T-cell (primary cell): ENCODE results near the gene LHB. TPM values are rescaled to one million over a fixed set of nuclear protein-coding genes. Genes with fewer than 3 reads are reported as not detected.
"Not testable (repeated sequence)": the region's sequence is repeated elsewhere in the genome, so short reads cannot be mapped to it uniquely, and the experiment has no call there.

Source experiments
- ATAC-seq, 4 experiments: fragments of 200-7000 bp in 3 of 4; fragments of 150-1000 bp in 1 of 4; cut with Tn5 transposase; replicated peaks in 1 of 4; 1 replicate in 3 of 4; 2 replicates in 1 of 4; pipeline ENCODE4 v1.10.0; 2021; ENCODE audit warnings: moderate library complexity in 3 of 4, mild to moderate bottlenecking in 2 of 4, moderate number of reproducible peaks in 1 of 4
- CTCF ChIA-PET, 2 donors: fragments of 300-600 bp; sonication (Branson Sonifier 250); formaldehyde crosslinking; loops; one replicate each; lab custom pipeline; 2022; ENCODE audit warnings: antibody characterized with exemption in 2 of 2; lab: Charles Lee
- POLR2A ChIA-PET, 2 donors: fragments of 300-600 bp; sonication (Branson Sonifier 250); formaldehyde crosslinking; loops; one replicate each; lab custom pipeline; 2022; ENCODE audit warnings: antibody characterized with exemption in 2 of 2; lab: Charles Lee
- DNase-seq, 35 experiments: peaks; one replicate each; pipeline versions ENCODE4 v3.0.0 to v3.0.0-alpha.2; 2013 to 2023
- H3K27ac ChIP-seq: one replicate; pipeline ENCODE4 v1.5.1; 2013; ENCODE audit warnings: low read length
- H3K27me3 ChIP-seq, 2 experiments: replicated peaks in 1 of 2; 1 replicate in 1 of 2; 2 replicates in 1 of 2; pipeline versions ENCODE4 v1.6.1 to v1.7.0; 2013; ENCODE audit warnings: low read length in 1 of 2, mixed read lengths in 1 of 2; ENCODE audit not compliant: control insufficient read depth in 2 of 2, insufficient read depth in 2 of 2; ENCODE audit errors: extremely low read depth in 1 of 2
- H3K36me3 ChIP-seq, 2 donors: 1 replicate in 1 of 2; 2 replicates in 1 of 2; pipeline versions ENCODE4 v1.6.1 to v1.7.0; 2013; ENCODE audit warnings: low read length in 1 of 2; ENCODE audit not compliant: control insufficient read depth in 2 of 2, insufficient read depth in 1 of 2; ENCODE audit errors: extremely low read depth in 1 of 2
- H3K4me1 ChIP-seq, 2 experiments: 1 replicate in 1 of 2; 2 replicates in 1 of 2; pipeline versions ENCODE4 v1.6.1 to v1.7.0; 2013; ENCODE audit warnings: low read length in 2 of 2, mixed read lengths in 1 of 2; ENCODE audit not compliant: insufficient read depth in 2 of 2, control insufficient read depth in 1 of 2; ENCODE audit errors: extremely low read depth in 1 of 2
- H3K4me3 ChIP-seq, 2 donors: 1 replicate in 1 of 2; 2 replicates in 1 of 2; pipeline versions ENCODE4 v1.5.1 to v1.7.0; 2013; ENCODE audit warnings: mild to moderate bottlenecking in 2 of 2, low read length in 1 of 2, moderate library complexity in 1 of 2; ENCODE audit not compliant: control insufficient read depth in 1 of 2; ENCODE audit errors: extremely low read depth in 1 of 2
- H3K9me3 ChIP-seq: 2 replicates; pipeline ENCODE4 v1.7.0; 2013
- H3K27ac Mint-ChIP-seq, 2 donors: one replicate each; pipeline ENCODE4 v1.8.0; 2020 to 2021; ENCODE audit warnings: mild to moderate bottlenecking in 2 of 2, mixed read lengths in 2 of 2
- H3K27me3 Mint-ChIP-seq, 2 donors: one replicate each; pipeline ENCODE4 v1.8.0; 2021 to 2022; ENCODE audit warnings: mixed read lengths in 2 of 2
- H3K36me3 Mint-ChIP-seq: one replicate; pipeline ENCODE4 v1.8.0; 2021; ENCODE audit warnings: mixed read lengths
- H3K4me1 Mint-ChIP-seq, 3 donors: one replicate each; pipeline ENCODE4 v1.8.0; 2020 to 2022; ENCODE audit warnings: mixed read lengths in 3 of 3, mild to moderate bottlenecking in 1 of 3
- H3K4me3 Mint-ChIP-seq, 3 donors: one replicate each; pipeline ENCODE4 v1.8.0; 2020 to 2022; ENCODE audit warnings: mild to moderate bottlenecking in 3 of 3, mixed read lengths in 3 of 3, moderate library complexity in 3 of 3
- H3K9me3 Mint-ChIP-seq, 3 donors: one replicate each; pipeline ENCODE4 v1.8.0; 2020 to 2022; ENCODE audit warnings: mixed read lengths in 3 of 3
- WGBS: methylation state at CpG from one replicate; pipeline ENCODE4 v1.1.5; 2013; ENCODE audit warnings: missing lambda C conversion rate; ENCODE audit not compliant: insufficient coverage; 5-methylcytosine and 5-hydroxymethylcytosine counted together
- total RNA-seq, 35 experiments: library from RNA in 6 of 35; stranded (reverse) in 6 of 35; fragments of 120-200 nt in 1 of 35; gene quantifications; one replicate each; pipeline versions ENCODE4 v1.2.1 to v1.2.4 and lab custom pipeline; 2013 to 2026

LHB gene
- total RNA-seq, 5 donors from 2014 or later (not counting 1 experiment from before 2014, with no cell fraction given) = 0.57 TPM; not detected in 4

DNA sequence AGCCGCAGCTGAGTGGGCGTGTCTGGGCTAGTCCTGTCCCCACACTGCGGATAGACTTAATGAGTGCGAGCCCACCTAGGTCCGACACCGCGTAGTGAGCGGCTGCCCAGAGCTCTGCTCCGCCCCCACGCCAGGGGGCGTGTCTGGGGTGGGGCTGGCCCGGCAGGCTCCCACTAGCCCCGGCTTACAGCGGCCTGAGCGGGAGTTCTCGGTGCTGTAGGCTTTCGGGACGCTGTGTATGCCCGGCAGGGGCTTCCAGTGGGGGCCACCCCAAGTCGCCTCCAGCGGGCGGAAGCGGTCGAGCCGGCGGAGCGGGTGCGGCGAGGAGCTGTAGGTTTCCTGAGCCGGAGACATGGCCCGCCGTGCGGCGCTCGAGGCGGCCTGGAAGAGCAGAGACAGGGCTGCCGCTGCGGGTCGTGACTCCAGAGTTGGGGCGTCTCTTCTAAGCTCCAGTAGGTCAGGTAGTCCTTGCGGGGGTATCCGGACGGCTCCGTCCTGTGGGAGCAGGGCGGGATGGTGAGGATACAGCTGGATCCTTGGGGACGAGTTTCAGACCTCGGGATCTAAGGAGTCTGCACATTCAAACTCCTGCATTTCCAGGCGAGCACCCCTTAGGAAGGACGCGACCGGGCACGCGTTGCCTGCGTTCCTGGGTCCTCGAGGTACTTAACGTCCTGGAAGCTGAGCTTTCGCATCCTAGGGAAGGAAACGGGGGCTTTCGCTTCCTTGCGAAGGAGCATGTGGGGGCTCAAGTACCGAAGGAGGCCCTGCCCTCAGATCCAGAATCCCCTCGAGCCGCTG is 39.4 kb upstream of the LHB start:
- ATAC-seq (peak; percentile 72 to 77 (median 76)), DNase-seq (peak in 32 of 35 experiments; percentile 20 to 64 (median 40))
- H3K36me3 ChIP-seq = no peaks in the 10 kb centered on the region
- no peaks in the 10 kb centered on the region for H3K9me3 ChIP-seq
- ChIA-PET CTCF (no interaction called here), POLR2A (no interaction called here)
- peaks cover 18 to 40% of the 10 kb centered on the region in 2 donors for H3K27me3 Mint-ChIP-seq
- H3K27ac Mint-ChIP-seq = no peak overlapping the region
- H3K27me3 ChIP-seq = peaks cover 0 to 56% of the 10 kb centered on the region in 2 experiments
- H3K9me3 Mint-ChIP-seq = no peaks in the 10 kb centered on the region
- peaks cover 5 to 26% of the 10 kb centered on the region in 2 experiments for H3K4me1 ChIP-seq
- peak overlapping the region; percentile 82 to 94 (median 84) for H3K4me3 Mint-ChIP-seq
- H3K27ac ChIP-seq = no peak overlapping the region
- H3K36me3 Mint-ChIP-seq = peaks cover 3% of the 10 kb centered on the region
- peak overlapping the region; percentile 48 to 60 for H3K4me3 ChIP-seq
- peaks cover 19 to 21% (median 19%) of the 10 kb centered on the region in 3 donors for H3K4me1 Mint-ChIP-seq
- under 1% methylated on average over 53 of the region's 63 CpGs for whole genome bisulfite sequencing

- H3K4me1 Mint-ChIP-seq, DNase-seq, H3K36me3 Mint-ChIP-seq, H3K27me3 ChIP-seq, CTCF ChIA-PET, H3K4me1 ChIP-seq, H3K27me3 Mint-ChIP-seq, H3K27ac ChIP-seq, POLR2A ChIA-PET, H3K4me3 Mint-ChIP-seq, H3K27ac Mint-ChIP-seq, H3K9me3 Mint-ChIP-seq, H3K9me3 ChIP-seq, ATAC-seq, H3K36me3 ChIP-seq, H3K4me3 ChIP-seq: not testable (repeated sequence)
- 85% methylated on average over 22 of the region's 24 CpGs for WGBS
Observed at GRCh38 chr19:49050376-49051033, 33.6 kb upstream of the LHB start.

- POLR2A ChIA-PET, H3K36me3 Mint-ChIP-seq, CTCF ChIA-PET, H3K9me3 ChIP-seq, DNase-seq, H3K27ac ChIP-seq, ATAC-seq, H3K27me3 ChIP-seq, H3K36me3 ChIP-seq, H3K4me1 ChIP-seq, H3K4me3 Mint-ChIP-seq, H3K4me3 ChIP-seq, H3K27ac Mint-ChIP-seq, H3K4me1 Mint-ChIP-seq, H3K9me3 Mint-ChIP-seq, H3K27me3 Mint-ChIP-seq: not testable (repeated sequence)
- WGBS = no CpG with 5 or more reads among the region's 4 CpGs
Observed at GRCh38 chr19:49049834-49050233, 32.9 kb upstream of the LHB start.

DNA sequence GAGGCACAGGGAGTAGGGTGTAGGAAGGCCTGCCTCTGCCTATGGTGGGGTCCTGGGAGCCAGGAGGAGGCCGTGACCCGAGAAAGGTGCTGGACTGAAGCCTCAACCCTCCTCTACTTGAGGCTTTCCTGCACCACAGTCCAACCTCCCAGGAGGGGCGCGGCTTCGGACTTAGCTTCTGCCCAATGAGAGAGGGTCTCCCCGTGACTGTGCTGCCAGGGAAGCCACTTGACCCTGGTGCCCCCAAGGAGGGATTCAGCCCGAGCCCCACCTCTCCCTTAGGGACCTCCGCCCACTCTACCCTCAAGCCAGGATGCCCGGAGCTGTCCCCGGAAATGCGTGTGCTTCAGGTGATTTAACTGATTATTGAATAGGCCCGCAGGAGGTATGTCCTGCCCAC is 32.1 kb upstream of the LHB start, which contains the start of gene CGB8:
Gene CGB8, minus strand, starts transcription at position 101 of the 400 bp plus-strand sequence. CDS start 372 bp downstream, outside the sequence.
- not testable (repeated sequence) for H3K4me1 Mint-ChIP-seq, DNase-seq

DNA sequence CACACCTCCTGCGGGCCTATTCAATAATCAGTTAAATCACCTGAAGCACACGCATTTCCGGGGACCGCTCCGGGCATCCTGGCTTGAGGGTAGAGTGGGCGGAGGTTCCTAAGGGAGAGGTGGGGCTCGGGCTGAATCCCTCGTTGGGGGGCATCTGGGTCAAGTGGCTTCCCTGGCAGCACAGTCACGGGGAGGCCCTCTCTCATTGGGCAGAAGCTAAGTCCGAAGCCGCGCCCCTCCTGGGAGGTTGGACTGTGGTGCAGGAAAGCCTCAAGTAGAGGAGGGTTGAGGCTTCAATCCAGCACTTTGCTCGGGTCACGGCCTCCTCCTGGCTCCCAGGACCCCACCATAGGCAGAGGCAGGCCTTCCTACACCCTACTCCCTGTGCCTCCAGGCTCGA is 26.7 kb upstream of the LHB start, which contains the start of gene CGB5:
Gene CGB5, plus strand, starts transcription at position 301 of the 400 bp plus-strand sequence. CDS start 362 bp downstream, outside the sequence.
- H3K27ac Mint-ChIP-seq, H3K4me3 Mint-ChIP-seq, DNase-seq, H3K36me3 ChIP-seq, H3K9me3 Mint-ChIP-seq, H3K36me3 Mint-ChIP-seq, POLR2A ChIA-PET, ATAC-seq, H3K27me3 ChIP-seq, H3K27me3 Mint-ChIP-seq, H3K4me3 ChIP-seq, H3K4me1 Mint-ChIP-seq, H3K27ac ChIP-seq, H3K9me3 ChIP-seq, H3K4me1 ChIP-seq: not testable (repeated sequence)
- 71% methylated on average over 5 of the region's 15 CpGs for WGBS
- CTCF ChIA-PET = interaction anchor here in 1 of 2 donors (0.6 kb wide), 1 partner anchor 727 kb away, joined by 9 read pairs; no protein-coding TSS in a partner anchor

More for the DNA sequence above, 32.1 kb upstream of the LHB start, which contains the start of gene CGB8:
- H3K9me3 ChIP-seq, H3K4me3 ChIP-seq, ATAC-seq, H3K9me3 Mint-ChIP-seq, H3K36me3 ChIP-seq, H3K27me3 ChIP-seq, CTCF ChIA-PET, H3K4me1 ChIP-seq, H3K36me3 Mint-ChIP-seq, H3K4me3 Mint-ChIP-seq, H3K27ac ChIP-seq, POLR2A ChIA-PET, H3K27me3 Mint-ChIP-seq: not testable (repeated sequence)
- H3K27ac Mint-ChIP-seq = peak within 1 kb of the TSS in 1 of 2 donors; percentile 40
- 92% methylated on average over 5 of the region's 12 CpGs for WGBS

- H3K27ac ChIP-seq, H3K27me3 Mint-ChIP-seq, H3K9me3 Mint-ChIP-seq, H3K27me3 ChIP-seq, H3K4me1 Mint-ChIP-seq, H3K4me3 Mint-ChIP-seq, H3K27ac Mint-ChIP-seq, ATAC-seq, H3K4me3 ChIP-seq, H3K9me3 ChIP-seq, CTCF ChIA-PET, H3K36me3 ChIP-seq, DNase-seq, H3K36me3 Mint-ChIP-seq, POLR2A ChIA-PET, H3K4me1 ChIP-seq: not testable (repeated sequence)
- WGBS = no CpG with 5 or more reads among the region's 4 CpGs
Observed at GRCh38 chr19:49042666-49043065, 25.8 kb upstream of the LHB start.
